MM.1S (cell line): ENCODE results near the gene CYP4F3.

Source experiments
- DNase-seq: peaks from one replicate; pipeline ENCODE4 v3.0.0-alpha.2; 2015
- H2AFZ ChIP-seq: fragments of 300-600 bp; sonication (generic); 2 replicates; pipeline ENCODE4 v1.6.0; 2016; ENCODE audit warnings: antibody characterized with exemption, low read length
- H3F3A ChIP-seq: fragments of 300-600 bp; sonication (generic); 2 replicates; pipeline ENCODE4 v1.6.1; 2016; ENCODE audit warnings: mild to moderate bottlenecking, antibody characterized with exemption, low read length, moderate library complexity, mixed read lengths; ENCODE audit not compliant: insufficient read depth
- H3K27ac ChIP-seq: fragments of 300-600 bp; sonication (generic); 2 replicates; pipeline ENCODE4 v1.5.1; 2016; ENCODE audit warnings: mild to moderate bottlenecking, low read length
- H3K27me3 ChIP-seq: fragments of 300-600 bp; sonication (generic); replicated peaks from 2 replicates; pipeline ENCODE4 v1.6.0; 2016; ENCODE audit warnings: low read length; ENCODE audit not compliant: insufficient read depth
- H3K36me3 ChIP-seq: fragments of 300-600 bp; sonication (generic); replicated peaks from 2 replicates; pipeline ENCODE4 v1.6.1; 2016; ENCODE audit warnings: mild to moderate bottlenecking, low read length, mixed read lengths; ENCODE audit not compliant: insufficient read depth
- H3K4me1 ChIP-seq: fragments of 300-600 bp; sonication (generic); 2 replicates; pipeline ENCODE4 v1.6.1; 2016; ENCODE audit warnings: low read length, mixed read lengths
- H3K4me2 ChIP-seq: fragments of 300-600 bp; sonication (generic); 2 replicates; pipeline ENCODE4 v1.6.0; 2016; ENCODE audit warnings: low read depth, low read length
- H3K4me3 ChIP-seq: fragments of 300-600 bp; sonication (generic); 2 replicates; pipeline ENCODE4 v1.5.1; 2016; ENCODE audit warnings: low read length, mixed read lengths
- H3K79me2 ChIP-seq: fragments of 300-600 bp; sonication (generic); 2 replicates; pipeline ENCODE4 v1.6.1; 2016; ENCODE audit warnings: mixed run types, low read length, mixed read lengths
- H3K9ac ChIP-seq: fragments of 300-600 bp; sonication (generic); 2 replicates; pipeline ENCODE4 v1.6.1; 2016; ENCODE audit warnings: low read length, mixed read lengths
- H3K9me2 ChIP-seq: fragments of 300-600 bp; sonication (generic); replicated peaks from 2 replicates; pipeline ENCODE4 v1.6.1; 2016; ENCODE audit warnings: mild to moderate bottlenecking, low read length, mixed read lengths; ENCODE audit not compliant: insufficient read depth
- H3K9me3 ChIP-seq: fragments of 300-600 bp; sonication (generic); replicated peaks from 2 replicates; pipeline ENCODE4 v1.6.1; 2016; ENCODE audit warnings: mild to moderate bottlenecking, low read length, mixed read lengths; ENCODE audit not compliant: insufficient read depth
- H4K20me1 ChIP-seq: fragments of 300-600 bp; sonication (generic); 2 replicates; pipeline ENCODE4 v1.6.1; 2016; ENCODE audit warnings: mild to moderate bottlenecking, low read length, moderate library complexity, mixed read lengths; ENCODE audit not compliant: insufficient read depth
- EZH2 ChIP-seq: fragments of 300-600 bp; sonication (generic); optimal IDR thresholded peaks from 2 replicates; pipeline ENCODE3; 2017; ENCODE audit warnings: low read depth, mild to moderate bottlenecking, antibody characterized with exemption, low read length, mixed read lengths
- EZH2phosphoT487 ChIP-seq: fragments of 300-600 bp; sonication (generic); IDR thresholded peaks from 2 replicates; pipeline ENCODE4 v1.6.1; 2018; ENCODE audit warnings: antibody characterized with exemption, low read length
- TF ChIP-seq, protein P1 (sequence below): fragments of 300-600 bp; sonication (generic); IDR thresholded peaks from 2 replicates; pipeline ENCODE4 v1.5.1; 2016; ENCODE audit warnings: antibody characterized with exemption, low read length, mixed read lengths

Gene CYP4F3

DNA sequence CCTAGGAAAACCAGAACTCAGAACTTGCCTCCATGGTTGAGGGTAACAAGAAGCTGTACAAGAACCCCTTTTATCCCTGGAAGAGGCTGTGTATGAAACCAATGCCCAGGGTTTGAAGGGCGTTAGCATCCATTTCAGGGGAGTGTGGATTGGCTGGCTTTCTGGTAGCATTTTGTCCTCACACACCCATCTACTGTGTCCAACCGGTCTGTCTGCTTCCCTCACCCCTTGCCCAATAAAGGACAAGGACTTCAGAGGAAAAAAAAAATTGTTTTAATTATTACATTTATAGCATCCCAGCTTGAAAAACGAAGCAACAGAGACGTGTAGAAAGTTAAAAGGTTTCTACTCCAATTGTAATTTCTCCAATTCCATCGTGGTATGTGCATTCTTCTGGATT, 28.4 kb upstream of the CYP4F3 start:
- H3K9me3 ChIP-seq: no peaks in the 10 kb centered on the region
- H3K36me3 ChIP-seq: no peaks in the 10 kb centered on the region
- no peak overlapping the region for H2AFZ ChIP-seq
- H3K79me2 ChIP-seq: no peaks in the 10 kb centered on the region
- no peaks in the 10 kb centered on the region for H3F3A ChIP-seq
- peaks cover 35% of the 10 kb centered on the region for H3K27me3 ChIP-seq
- no peaks in the 10 kb centered on the region for H4K20me1 ChIP-seq
- no peak overlapping the region for H3K9ac ChIP-seq
- H3K4me2 ChIP-seq: no peak overlapping the region
- no peak overlapping the region for H3K4me3 ChIP-seq
- H3K9me2 ChIP-seq: no peaks in the 10 kb centered on the region
- H3K27ac ChIP-seq: no peak overlapping the region
- DNase-seq: no peak
- no peaks in the 10 kb centered on the region for H3K4me1 ChIP-seq
- no peak for TF ChIP-seq EZH2phosphoT487
- no peak for TF ChIP-seq EZH2
- TF ChIP-seq, protein P1, sequence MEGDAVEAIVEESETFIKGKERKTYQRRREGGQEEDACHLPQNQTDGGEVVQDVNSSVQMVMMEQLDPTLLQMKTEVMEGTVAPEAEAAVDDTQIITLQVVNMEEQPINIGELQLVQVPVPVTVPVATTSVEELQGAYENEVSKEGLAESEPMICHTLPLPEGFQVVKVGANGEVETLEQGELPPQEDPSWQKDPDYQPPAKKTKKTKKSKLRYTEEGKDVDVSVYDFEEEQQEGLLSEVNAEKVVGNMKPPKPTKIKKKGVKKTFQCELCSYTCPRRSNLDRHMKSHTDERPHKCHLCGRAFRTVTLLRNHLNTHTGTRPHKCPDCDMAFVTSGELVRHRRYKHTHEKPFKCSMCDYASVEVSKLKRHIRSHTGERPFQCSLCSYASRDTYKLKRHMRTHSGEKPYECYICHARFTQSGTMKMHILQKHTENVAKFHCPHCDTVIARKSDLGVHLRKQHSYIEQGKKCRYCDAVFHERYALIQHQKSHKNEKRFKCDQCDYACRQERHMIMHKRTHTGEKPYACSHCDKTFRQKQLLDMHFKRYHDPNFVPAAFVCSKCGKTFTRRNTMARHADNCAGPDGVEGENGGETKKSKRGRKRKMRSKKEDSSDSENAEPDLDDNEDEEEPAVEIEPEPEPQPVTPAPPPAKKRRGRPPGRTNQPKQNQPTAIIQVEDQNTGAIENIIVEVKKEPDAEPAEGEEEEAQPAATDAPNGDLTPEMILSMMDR: no peak

DNA sequence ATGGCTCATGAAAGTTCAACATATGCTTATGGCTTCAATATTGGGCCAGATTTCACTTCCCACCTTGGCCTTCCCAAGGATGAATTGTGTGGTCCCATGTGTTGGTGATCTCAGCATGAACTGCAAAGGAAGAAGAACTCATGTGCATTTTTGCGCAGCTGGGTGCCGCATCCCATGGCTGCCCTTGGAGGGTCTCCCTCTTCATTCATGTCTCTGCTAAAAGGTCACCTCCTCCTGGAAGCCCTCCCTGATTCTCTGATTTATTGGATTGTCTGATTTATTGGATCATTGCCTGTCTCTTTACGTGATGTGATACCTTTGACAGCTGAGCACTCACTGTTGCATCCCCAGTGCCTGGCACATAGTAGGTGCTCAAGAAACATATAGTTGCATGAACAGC, 27.4 kb upstream of the CYP4F3 start:
- no peaks in the 10 kb centered on the region for H3F3A ChIP-seq
- TF ChIP-seq EZH2 (no peak), EZH2phosphoT487 (no peak)
- TF ChIP-seq, protein P1: no peak
- DNase-seq: no peak
- H3K9me2 ChIP-seq: no peaks in the 10 kb centered on the region
- no peaks in the 10 kb centered on the region for H3K9me3 ChIP-seq
- no peak overlapping the region for H3K9ac ChIP-seq
- H2AFZ ChIP-seq: no peak overlapping the region
- H4K20me1 ChIP-seq: no peaks in the 10 kb centered on the region
- peaks cover 33% of the 10 kb centered on the region for H3K27me3 ChIP-seq
- H3K4me2 ChIP-seq: no peak overlapping the region
- no peak overlapping the region for H3K27ac ChIP-seq
- no peaks in the 10 kb centered on the region for H3K36me3 ChIP-seq
- H3K79me2 ChIP-seq: no peaks in the 10 kb centered on the region
- no peak overlapping the region for H3K4me3 ChIP-seq
- H3K4me1 ChIP-seq: no peaks in the 10 kb centered on the region

DNA sequence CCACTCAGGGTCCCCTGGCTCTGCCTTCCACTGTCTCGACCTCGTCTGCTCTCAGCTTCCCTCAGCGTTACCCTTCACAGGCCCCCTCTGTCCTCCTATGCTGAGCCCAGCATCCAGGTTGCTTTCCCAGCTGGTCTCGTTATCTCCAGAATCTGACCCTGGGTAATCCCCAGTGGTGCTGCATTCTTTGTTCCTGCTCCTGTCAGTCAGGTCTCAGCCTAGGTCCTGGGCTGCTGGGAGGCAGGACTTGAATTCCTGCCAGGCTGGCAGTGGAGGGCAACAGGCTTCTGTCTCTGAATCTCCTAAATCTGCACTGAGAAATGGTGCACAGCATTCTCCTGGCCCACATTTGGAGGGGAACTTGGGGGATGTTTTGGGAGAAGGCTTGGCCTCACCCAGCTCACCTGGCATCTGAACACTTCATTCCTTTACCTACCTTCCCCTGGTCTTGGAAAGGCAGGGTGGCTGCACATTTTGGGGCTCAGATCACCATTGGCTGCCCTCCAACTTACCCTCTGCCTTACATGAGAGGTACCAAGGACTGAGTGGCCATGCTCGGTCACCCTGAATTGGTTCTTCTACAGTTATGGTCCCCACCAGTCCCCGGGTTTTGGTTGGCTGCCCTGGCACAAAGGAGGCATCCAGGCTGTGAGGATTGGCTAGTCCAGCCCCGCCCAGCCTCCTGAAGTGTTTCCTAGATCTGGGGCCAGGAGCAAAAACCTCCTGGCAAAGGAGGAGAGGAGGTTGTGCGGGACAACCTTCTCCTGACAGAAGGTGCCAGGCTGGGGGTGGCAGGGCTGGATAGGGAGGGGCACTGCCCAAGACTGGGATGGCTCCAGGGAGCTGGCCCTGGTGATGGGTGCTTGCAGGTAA, 26.0 kb upstream of the CYP4F3 start, which contains the start of gene CYP4F8:
Gene CYP4F8 (plus strand): TSS at position 712 of the 873 bp plus-strand sequence. CDS start 399 bp downstream, outside the sequence.
- Histone ChIP-seq H3K4me1 (no peaks in the 10 kb centered on the region), H4K20me1 (no peaks in the 10 kb centered on the region), H3K4me3 (no peak within 1 kb of the TSS), H3K9me2 (no peaks in the 10 kb centered on the region), H3K4me2 (no peak within 1 kb of the TSS), H3K9ac (no peak within 1 kb of the TSS), H3K27ac (no peak within 1 kb of the TSS), H3K27me3 (peaks cover 29% of the 10 kb centered on the region), H2AFZ (no peak within 1 kb of the TSS), H3K36me3 (no peaks in the 10 kb centered on the region), H3F3A (no peaks in the 10 kb centered on the region), H3K9me3 (no peaks in the 10 kb centered on the region), H3K79me2 (no peaks in the 10 kb centered on the region)
- TF ChIP-seq EZH2phosphoT487: no peak
- TF ChIP-seq, protein P1: no peak
- no peak for TF ChIP-seq EZH2
- no peak for DNase-seq
